ENCODE results near the gene TCF12.

TCF12 gene

DNA sequence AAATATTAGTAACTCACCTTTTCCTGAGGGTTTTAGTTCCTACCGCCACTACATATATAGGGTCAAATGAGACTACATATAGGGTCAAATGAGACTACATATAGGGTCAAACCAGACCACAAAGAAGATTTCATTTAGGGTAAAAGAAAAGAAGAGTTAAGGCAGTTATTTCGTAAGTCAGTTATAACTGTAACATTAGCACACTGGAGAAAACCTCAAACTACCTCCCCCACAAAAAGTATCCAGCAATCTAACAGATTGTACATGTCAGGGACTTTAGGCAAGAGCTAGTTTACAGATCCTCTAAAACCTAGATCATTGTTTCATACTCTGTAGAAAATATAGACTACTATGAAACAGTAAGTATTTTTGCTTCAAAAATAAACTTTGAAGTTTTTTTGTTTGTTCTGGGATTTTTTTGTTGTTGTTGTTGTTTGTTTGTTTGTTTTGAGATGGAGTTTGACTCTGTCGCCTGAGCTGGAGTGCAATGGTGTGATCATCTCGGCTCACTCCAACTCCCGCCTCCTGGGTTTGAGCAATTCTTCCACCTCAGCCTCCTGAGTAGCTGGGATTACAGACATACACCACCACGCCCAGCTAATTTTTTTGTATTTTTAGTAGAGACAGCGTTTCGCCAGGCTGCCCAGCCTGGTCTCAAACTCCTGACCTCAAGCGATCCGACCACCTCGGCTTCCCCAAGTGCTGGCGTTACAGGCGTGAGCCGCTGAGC, 365.5 kb downstream of the TCF12 start:
- in situ Hi-C loops (cut with MboI; ENCODE audit: low sequenced_read_pairs), result no loop called here

GRCh38 chr15:57284535-57284934, 366.1 kb downstream of the TCF12 start:
- in situ Hi-C loops (cut with MboI; ENCODE audit: low sequenced_read_pairs), result no loop called here

- in situ Hi-C loops (cut with MboI; ENCODE audit: low sequenced_read_pairs), result no loop called here
Measured at GRCh38 chr15:57285386-57285785, 366.9 kb downstream of the TCF12 start.

- in situ Hi-C loops (cut with MboI; ENCODE audit: low sequenced_read_pairs), result no loop called here
Measured at GRCh38 chr15:57286446-57287122, 368.1 kb downstream of the TCF12 start.

GRCh38 chr15:57287123-57287521, 368.7 kb downstream of the TCF12 start:
- in situ Hi-C loops (cut with MboI; ENCODE audit: low sequenced_read_pairs), result no loop called here

- in situ Hi-C loops (cut with MboI; ENCODE audit: low sequenced_read_pairs), result no loop called here
Measured at GRCh38 chr15:57288926-57289580, 370.6 kb downstream of the TCF12 start.

DNA sequence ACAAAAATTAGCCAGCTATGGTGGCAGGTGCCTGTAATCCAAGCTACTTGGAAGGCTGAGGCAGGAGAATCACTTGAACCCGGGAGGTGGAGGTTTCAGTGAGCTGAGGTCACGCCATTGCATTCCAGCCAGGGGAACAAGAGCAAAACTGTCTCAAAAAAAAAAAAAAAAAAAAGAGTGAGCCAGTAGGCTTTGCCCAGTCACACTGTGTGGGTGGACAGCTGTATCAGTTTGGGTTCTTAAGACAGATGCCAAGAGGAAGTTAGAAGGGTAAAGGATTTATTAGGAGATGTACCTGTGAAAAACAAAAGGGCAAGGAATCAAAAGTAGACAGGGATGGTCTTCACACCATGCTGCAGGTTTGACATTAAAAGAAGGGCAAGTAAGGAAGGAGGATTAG, 371.7 kb downstream of the TCF12 start:
- in situ Hi-C loops (cut with MboI; ENCODE audit: low sequenced_read_pairs), result no loop called here

DNA sequence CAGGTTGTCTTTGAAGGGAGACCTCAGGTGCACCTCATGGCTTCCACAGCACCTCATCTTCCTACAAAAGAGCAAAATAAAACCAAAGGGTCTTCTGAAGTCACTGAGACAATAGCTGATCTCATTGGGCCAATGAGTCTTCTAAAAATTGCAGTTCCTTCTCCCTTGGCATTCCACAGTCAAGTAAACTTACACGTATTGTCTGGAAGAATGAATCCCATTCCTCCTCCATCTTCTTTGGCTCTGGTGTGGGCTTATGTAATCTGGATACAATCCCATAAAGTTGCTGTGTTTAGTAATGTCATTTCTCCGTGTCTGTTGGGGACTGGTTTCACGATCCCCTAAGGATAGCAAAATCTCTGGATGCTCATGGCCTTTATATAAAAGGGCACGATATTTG, 372.4 kb downstream of the TCF12 start:
- in situ Hi-C loops (cut with MboI; ENCODE audit: low sequenced_read_pairs), result no loop called here

DNA sequence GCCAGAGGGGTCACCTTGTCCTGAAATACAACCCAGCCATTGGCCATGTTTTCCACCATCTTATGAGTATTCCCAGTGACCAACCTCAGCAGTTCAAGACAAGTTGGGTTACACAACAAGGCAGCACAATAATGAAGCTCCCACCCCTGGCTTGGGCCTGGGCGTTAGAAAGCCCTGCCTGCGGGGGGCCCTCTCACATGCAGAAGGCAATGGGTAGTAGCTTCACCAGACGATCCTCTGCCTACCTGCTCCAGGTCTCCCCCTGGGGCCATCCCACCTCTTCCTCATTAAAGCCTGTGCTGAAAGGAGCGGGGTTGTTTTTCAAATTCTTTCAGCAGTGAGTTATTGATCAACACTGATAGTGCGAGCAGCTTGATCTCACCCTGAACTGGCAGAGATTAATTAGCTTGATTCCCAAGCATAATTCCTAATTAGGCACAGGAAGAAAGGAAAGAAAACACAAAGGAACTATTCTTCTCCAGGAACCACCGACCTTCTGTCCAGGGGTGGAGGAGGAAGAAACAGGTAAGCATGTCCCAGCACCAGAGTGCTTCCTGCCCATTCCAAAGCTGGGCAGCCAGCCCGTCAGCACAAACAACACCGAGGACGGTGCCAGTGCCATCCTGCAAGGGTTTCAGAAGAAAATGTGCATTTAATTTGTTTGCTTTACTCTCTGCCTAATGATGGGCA, 378.2 kb downstream of the TCF12 start:
- in situ Hi-C loops (cut with MboI; ENCODE audit: low sequenced_read_pairs), result no loop called here

- in situ Hi-C loops (cut with MboI; ENCODE audit: low sequenced_read_pairs), result no loop called here
Measured at GRCh38 chr15:57297163-57297593, 378.7 kb downstream of the TCF12 start.

GRCh38 chr15:57297630-57298029, 379.2 kb downstream of the TCF12 start:
- in situ Hi-C loops (cut with MboI; ENCODE audit: low sequenced_read_pairs), result no loop called here

GRCh38 chr15:57298204-57298603, 379.8 kb downstream of the TCF12 start:
- in situ Hi-C loops (cut with MboI; ENCODE audit: low sequenced_read_pairs), result no loop called here

DNA sequence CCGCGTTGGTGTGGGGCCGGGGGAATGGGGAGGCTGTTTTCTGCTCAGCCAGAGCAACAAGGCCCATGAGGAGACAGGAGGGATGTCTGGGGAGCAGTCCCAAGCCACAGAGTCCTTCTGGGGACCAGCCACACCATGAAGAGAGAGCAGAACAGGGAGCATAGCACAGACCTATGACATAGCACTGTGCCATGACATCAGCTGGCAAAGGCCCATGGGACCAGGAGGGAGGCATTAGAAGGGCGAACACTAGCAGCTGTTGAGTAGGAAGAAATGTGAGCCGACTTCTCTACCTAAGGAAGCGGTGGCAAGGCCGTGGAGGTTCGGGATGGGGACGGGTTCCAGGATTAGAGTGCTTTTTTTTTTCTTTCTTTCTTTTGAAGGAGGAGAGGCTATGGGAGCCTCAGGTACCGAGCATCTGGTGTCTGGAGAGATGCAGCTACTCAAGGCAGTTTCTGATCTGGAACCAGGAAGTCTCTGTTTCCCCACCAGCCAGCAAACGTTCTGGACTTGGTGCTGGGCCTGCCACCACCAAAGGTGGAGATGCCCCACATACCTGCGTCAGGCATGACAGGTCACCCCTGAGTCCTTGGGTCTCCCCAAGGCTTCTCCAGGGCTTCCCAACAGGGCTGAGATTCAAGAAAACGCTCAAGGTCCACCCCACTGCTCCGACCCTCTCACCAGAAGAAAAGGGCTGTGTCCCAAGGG, 380.6 kb downstream of the TCF12 start:
- in situ Hi-C loops (cut with MboI; ENCODE audit: low sequenced_read_pairs), result no loop called here

DNA sequence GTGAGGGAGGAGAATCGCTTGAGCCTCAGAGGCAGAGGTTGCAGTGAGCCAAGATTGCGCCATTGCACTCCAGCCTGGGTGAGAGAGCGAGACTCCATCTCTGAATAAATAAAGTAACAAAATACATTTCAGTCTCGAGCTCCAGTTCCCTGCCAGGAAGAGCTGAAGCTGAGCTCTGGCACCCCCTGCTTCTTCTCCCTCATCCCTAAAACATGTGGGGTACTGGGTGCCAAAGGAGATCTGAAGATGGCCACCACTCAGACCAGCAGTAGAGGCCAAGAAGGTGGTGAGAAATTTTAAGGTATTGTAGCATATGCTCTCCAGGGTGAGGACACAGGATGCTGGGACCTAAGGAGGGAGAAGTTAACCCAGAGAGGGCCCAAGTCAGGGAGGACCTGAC, 382.9 kb downstream of the TCF12 start:
- in situ Hi-C loops (cut with MboI; ENCODE audit: low sequenced_read_pairs), result loop anchor here (10.0 to 25.0 kb wide), 2 partner anchors 157 to 389 kb away; partner anchors contain the start of gene TCF12

- in situ Hi-C loops (cut with MboI; ENCODE audit: low sequenced_read_pairs), result loop anchor here (10.0 to 25.0 kb wide), 2 partner anchors 158 to 390 kb away; partner anchors contain the start of gene TCF12
Measured at GRCh38 chr15:57302640-57303257, 384.3 kb downstream of the TCF12 start.

- in situ Hi-C loops (cut with MboI; ENCODE audit: low sequenced_read_pairs), result loop anchor here (10.0 to 25.0 kb wide), 2 partner anchors 160 to 393 kb away; partner anchors contain the start of gene TCF12
Measured at GRCh38 chr15:57305009-57305408, 386.6 kb downstream of the TCF12 start.

- in situ Hi-C loops (cut with MboI; ENCODE audit: low sequenced_read_pairs), result loop anchor here (10.0 to 25.0 kb wide), 2 partner anchors 162 to 394 kb away; partner anchors contain the start of gene TCF12
Measured at GRCh38 chr15:57306161-57306943, 387.9 kb downstream of the TCF12 start.

GRCh38 chr15:57306944-57307411, 388.5 kb downstream of the TCF12 start:
- in situ Hi-C loops (cut with MboI; ENCODE audit: low sequenced_read_pairs), result loop anchor here (10.0 to 25.0 kb wide), 2 partner anchors 162 to 395 kb away; partner anchors contain the start of gene TCF12

Data from HL-60/S4 treated with phorbol 12-myristate 13-acetate at 8.2 ng/mL for 4 days and 3 days (cell line).